B cell (primary cell): ENCODE measurements around the gene NTN4. TPM values are rescaled to one million over a fixed set of nuclear protein-coding genes. Genes with fewer than 3 reads are reported as not detected.

Experiments used
- ATAC-seq: fragments of 200-7000 bp; cut with Tn5 transposase; one replicate; pipeline ENCODE4 v1.10.0; 2021; ENCODE audit warnings: low read depth, mild to moderate bottlenecking, moderate number of reproducible peaks, moderate library complexity
- CTCF ChIA-PET: fragments of 350-600 bp; sonication (Branson Sonifier 250); formaldehyde crosslinking; loops from one replicate; lab custom pipeline; 2021; ENCODE audit warnings: antibody characterized with exemption, inconsistent platforms; lab: Charles Lee
- POLR2A ChIA-PET: fragments of 350-600 bp; sonication (Branson Sonifier 250); formaldehyde crosslinking; loops from one replicate; lab custom pipeline; 2021; ENCODE audit warnings: antibody characterized with exemption; lab: Charles Lee
- DNase-seq: peaks from one replicate; pipeline ENCODE4 v3.0.0; 2013
- H2AFZ ChIP-seq: 2 replicates; pipeline ENCODE4 v1.6.1; 2012; ENCODE audit warnings: mild to moderate bottlenecking, low read depth, low read length; ENCODE audit not compliant: insufficient read depth, poor library complexity, severe bottlenecking
- H3K27ac ChIP-seq, 2 donors: 1 replicate in 1 of 2; 2 replicates in 1 of 2; pipeline ENCODE4 v1.5.1; 2012 to 2013; ENCODE audit warnings: low read length in 2 of 2, mild to moderate bottlenecking in 2 of 2, moderate library complexity in 1 of 2
- H3K27me3 ChIP-seq, 4 experiments: fragments of 200-600 bp in 1 of 4; sonication (generic) in 1 of 4; replicated peaks in 1 of 4; 1 replicate in 2 of 4; 2 replicates in 2 of 4; pipeline versions ENCODE4 v1.6.1 to v1.7.0; 2013 to 2016; ENCODE audit warnings: low read length in 3 of 4, mild to moderate bottlenecking in 2 of 4, mixed read lengths in 1 of 4, moderate library complexity in 1 of 4; ENCODE audit not compliant: insufficient read depth in 4 of 4, control insufficient read depth in 3 of 4; ENCODE audit errors: control extremely low read depth in 1 of 4
- H3K36me3 ChIP-seq, 2 experiments: replicated peaks in 1 of 2; 1 replicate in 1 of 2; 2 replicates in 1 of 2; pipeline versions ENCODE4 v1.6.1 to v1.7.1; 2013; ENCODE audit warnings: low read length in 1 of 2; ENCODE audit not compliant: insufficient read depth in 2 of 2, control insufficient read depth in 1 of 2; ENCODE audit errors: control extremely low read depth in 1 of 2, extremely low read depth in 1 of 2
- H3K4me1 ChIP-seq, 2 donors: fragments of 200-600 bp in 1 of 2; sonication (generic) in 1 of 2; 1 replicate in 1 of 2; 2 replicates in 1 of 2; pipeline versions ENCODE4 v1.5.1 to v1.6.1; 2013 to 2017; ENCODE audit warnings: low read length in 2 of 2; ENCODE audit not compliant: control insufficient read depth in 2 of 2, insufficient read depth in 2 of 2
- H3K4me2 ChIP-seq: replicated peaks from 2 replicates; pipeline ENCODE3; 2012; ENCODE audit warnings: mild to moderate bottlenecking, low read depth, low read length; ENCODE audit not compliant: poor library complexity, severe bottlenecking
- H3K4me3 ChIP-seq, 5 experiments: fragments of 200-600 bp in 1 of 5; sonication (generic) in 1 of 5; 1 replicate in 3 of 5; 2 replicates in 2 of 5; pipeline versions ENCODE4 v1.5.1 to v1.7.0; 2011 to 2016; ENCODE audit warnings: low read length in 4 of 5, mild to moderate bottlenecking in 4 of 5, low read depth in 2 of 5, control low read depth in 1 of 5, moderate library complexity in 1 of 5; ENCODE audit not compliant: insufficient read depth in 1 of 5; ENCODE audit errors: control extremely low read depth in 1 of 5, extremely low read depth in 1 of 5
- H3K79me2 ChIP-seq: fragments of 200-600 bp; sonication (generic); one replicate; pipeline ENCODE4 v1.6.0; 2016; ENCODE audit warnings: low read length; ENCODE audit not compliant: control insufficient read depth, insufficient read depth
- H3K9ac ChIP-seq: fragments of 200-600 bp; sonication (generic); 2 replicates; pipeline ENCODE4 v1.6.1; 2017; ENCODE audit warnings: mild to moderate bottlenecking, low read length, moderate library complexity
- H3K9me3 ChIP-seq, 3 donors: one replicate each; pipeline versions ENCODE4 v1.6.1 to v1.7.1; 2013; ENCODE audit warnings: low read length in 2 of 3; ENCODE audit not compliant: control insufficient read depth in 2 of 3, insufficient read depth in 1 of 3; ENCODE audit errors: control extremely low read depth in 1 of 3
- H4K20me1 ChIP-seq: 2 replicates; pipeline ENCODE4 v1.6.0; 2012; ENCODE audit warnings: mild to moderate bottlenecking, low read length; ENCODE audit not compliant: insufficient read depth, control insufficient read depth, poor library complexity, severe bottlenecking
- H3K27ac Mint-ChIP-seq: one replicate; pipeline ENCODE4 v1.8.0; 2021; ENCODE audit warnings: mixed read lengths
- H3K27me3 Mint-ChIP-seq: one replicate; pipeline ENCODE4 v1.8.0; 2021; ENCODE audit warnings: mixed read lengths
- H3K4me1 Mint-ChIP-seq: one replicate; pipeline ENCODE4 v1.8.0; 2021; ENCODE audit warnings: mixed read lengths
- H3K4me3 Mint-ChIP-seq: one replicate; pipeline ENCODE4 v1.8.0; 2021; ENCODE audit warnings: mixed read lengths
- H3K9me3 Mint-ChIP-seq: one replicate; pipeline ENCODE4 v1.8.0; 2022; ENCODE audit warnings: mixed read lengths; ENCODE audit not compliant: insufficient read depth
- CTCF ChIP-seq: fragments of 200-600 bp; IDR thresholded peaks from one replicate; pipeline ENCODE4 v1.8.0; 2022; ENCODE audit warnings: antibody characterized with exemption, mild to moderate bottlenecking
- EZH2 ChIP-seq: IDR thresholded peaks from 2 replicates; pipeline ENCODE4 v1.6.1; 2012; ENCODE audit warnings: borderline replicate concordance, low read depth, mild to moderate bottlenecking, moderate library complexity, low read length; ENCODE audit not compliant: insufficient read depth, poor library complexity, severe bottlenecking
- WGBS: methylation state at CpG from one replicate; pipeline ENCODE4 v1.1.5; 2013; ENCODE audit warnings: missing lambda C conversion rate; ENCODE audit not compliant: insufficient coverage; 5-methylcytosine and 5-hydroxymethylcytosine counted together
- intact Hi-C: fragments of 100-400 bp; cut with micrococcal nuclease; formaldehyde crosslinking; loops from one replicate; pipeline ENCODE4 v1.10.0; 2022
- polyA plus RNA-seq: library from polyadenylated mRNA; depleted of rRNA; stranded (reverse); fragments of >200 nt; gene quantifications from 2 replicates; pipeline ENCODE4 v1.2.3, GENCODE V29; 2012
- total RNA-seq, 2 donors: library from RNA; stranded (reverse); fragments of 120-200 nt in 1 of 2; gene quantifications; 1 replicate in 1 of 2; 2 replicates in 1 of 2; pipeline versions ENCODE4 v1.2.3 to v1.2.4, GENCODE V29; 2013 to 2022

NTN4 gene
- total and polyA plus RNA-seq, 2 donors (not counting 1 experiment from before 2014, with no cell fraction given) = not detected

- H3K27me3 Mint-ChIP-seq = peaks cover 24% of the 10 kb centered on the region
- POLR2A ChIA-PET = no interaction called here
Measured at GRCh38 chr12:95764848-95765247, 25.7 kb downstream of the NTN4 start.

GRCh38 chr12:95763809-95764253 lies 26.7 kb downstream of the NTN4 start:
- Histone ChIP-seq H3K4me3 (no peak overlapping the region), H3K36me3 (no peaks in the 10 kb centered on the region), H3K9ac (no peak overlapping the region), H2AFZ (no peak overlapping the region), H3K27me3 (peaks cover 0 to 5% (median 0%) of the 10 kb centered on the region in 4 experiments), H3K27ac (no peak overlapping the region), H3K4me1 (no peaks in the 10 kb centered on the region), H3K4me2 (no peak overlapping the region), H3K79me2 (no peaks in the 10 kb centered on the region), H3K9me3 (peaks cover 0 to 1% (median under 1%) of the 10 kb centered on the region in 3 donors), H4K20me1 (no peaks in the 10 kb centered on the region)
- ChIA-PET CTCF (interaction anchor here (0.6 kb wide), 1 partner anchor 452 kb away, joined by 3 read pairs; no protein-coding TSS in a partner anchor), POLR2A (no interaction called here)
- ATAC-seq = no peak
- Mint-ChIP-seq H3K27ac (no peak overlapping the region), H3K27me3 (peaks cover 18% of the 10 kb centered on the region), H3K9me3 (peaks cover 2% of the 10 kb centered on the region), H3K4me3 (no peak overlapping the region), H3K4me1 (peaks cover 5% of the 10 kb centered on the region)
- DNase-seq = no peak
- TF ChIP-seq CTCF = no peak
- no peak for TF ChIP-seq EZH2
- intact Hi-C loops = no loop called here

More at GRCh38 chr12:95764848-95765247, 25.7 kb downstream of the NTN4 start:
- Histone ChIP-seq H3K27ac (no peak overlapping the region), H3K9ac (no peak overlapping the region), H3K9me3 (no peaks in the 10 kb centered on the region), H3K4me2 (no peak overlapping the region), H3K4me1 (no peaks in the 10 kb centered on the region), H4K20me1 (no peaks in the 10 kb centered on the region), H3K79me2 (no peaks in the 10 kb centered on the region), H2AFZ (no peak overlapping the region), H3K4me3 (no peak overlapping the region), H3K27me3 (peaks cover 0 to 5% (median 0%) of the 10 kb centered on the region in 4 experiments), H3K36me3 (no peaks in the 10 kb centered on the region)
- Mint-ChIP-seq H3K4me1 (peaks cover 5% of the 10 kb centered on the region), H3K4me3 (no peak overlapping the region), H3K27ac (no peak overlapping the region), H3K9me3 (no peaks in the 10 kb centered on the region)
- intact Hi-C loops = no loop called here
- TF ChIP-seq EZH2 (no peak), CTCF (no peak)
- CTCF ChIA-PET = no interaction called here
- ATAC-seq (no peak), DNase-seq (no peak)
- WGBS = no CpG with 5 or more reads among the region's 1 CpG
